ENCODE data around the gene CPAMD8. TPM values are rescaled to one million over a fixed set of nuclear protein-coding genes. Genes with fewer than 3 reads are reported as not detected.

The CPAMD8 gene
- total and polyA plus RNA-seq, 9 of the 15 experiments (the other 6 are each of a cell fraction or from before 2014, with no cell fraction given), result 0.20 to 2.1 (median 1.3) TPM

DNA sequence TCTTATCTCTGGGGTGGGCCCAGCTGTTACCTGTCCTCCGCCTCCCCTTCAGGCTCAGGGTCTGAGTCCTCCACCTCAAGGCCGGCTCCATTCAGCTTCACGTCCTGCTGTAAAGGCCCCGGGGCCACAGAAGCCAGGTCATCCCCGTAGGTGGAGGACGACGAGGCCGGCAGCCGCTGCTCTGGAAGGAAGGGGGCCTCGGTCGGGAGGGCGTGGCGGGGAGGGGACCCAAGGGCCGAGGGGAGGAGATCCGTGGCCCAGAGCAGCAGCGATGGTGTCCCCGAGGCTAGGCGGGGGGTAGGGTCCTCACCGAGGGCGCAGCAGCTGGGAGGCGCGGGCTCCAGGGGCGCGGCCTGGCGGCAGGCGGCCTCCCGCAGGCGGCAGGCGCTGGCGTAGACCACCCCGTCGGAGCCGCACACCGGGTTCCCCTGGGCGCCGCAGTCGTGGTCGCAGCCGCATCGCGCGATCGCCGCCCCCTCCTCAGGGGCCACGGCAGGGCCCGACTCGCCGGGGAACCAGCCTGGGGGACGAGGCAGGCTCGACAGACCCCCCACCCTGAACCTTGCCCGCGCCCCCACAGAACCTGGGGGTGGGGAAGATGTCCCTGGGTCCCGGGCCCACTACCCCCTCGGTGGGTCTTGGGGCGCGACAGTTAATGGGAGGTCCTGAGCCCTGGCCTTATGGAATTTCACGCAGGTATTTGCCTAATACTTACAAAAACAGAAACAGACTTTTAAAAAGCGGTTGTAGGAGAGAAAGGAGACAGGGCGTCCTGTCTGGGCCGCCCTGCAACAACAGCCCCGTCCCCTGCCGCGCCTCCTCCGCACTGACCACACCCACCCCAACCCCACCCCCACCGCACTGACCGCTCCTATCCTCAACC lies 130.2 kb downstream of the CPAMD8 start (continued):
- TF ChIP-seq, protein P1, sequence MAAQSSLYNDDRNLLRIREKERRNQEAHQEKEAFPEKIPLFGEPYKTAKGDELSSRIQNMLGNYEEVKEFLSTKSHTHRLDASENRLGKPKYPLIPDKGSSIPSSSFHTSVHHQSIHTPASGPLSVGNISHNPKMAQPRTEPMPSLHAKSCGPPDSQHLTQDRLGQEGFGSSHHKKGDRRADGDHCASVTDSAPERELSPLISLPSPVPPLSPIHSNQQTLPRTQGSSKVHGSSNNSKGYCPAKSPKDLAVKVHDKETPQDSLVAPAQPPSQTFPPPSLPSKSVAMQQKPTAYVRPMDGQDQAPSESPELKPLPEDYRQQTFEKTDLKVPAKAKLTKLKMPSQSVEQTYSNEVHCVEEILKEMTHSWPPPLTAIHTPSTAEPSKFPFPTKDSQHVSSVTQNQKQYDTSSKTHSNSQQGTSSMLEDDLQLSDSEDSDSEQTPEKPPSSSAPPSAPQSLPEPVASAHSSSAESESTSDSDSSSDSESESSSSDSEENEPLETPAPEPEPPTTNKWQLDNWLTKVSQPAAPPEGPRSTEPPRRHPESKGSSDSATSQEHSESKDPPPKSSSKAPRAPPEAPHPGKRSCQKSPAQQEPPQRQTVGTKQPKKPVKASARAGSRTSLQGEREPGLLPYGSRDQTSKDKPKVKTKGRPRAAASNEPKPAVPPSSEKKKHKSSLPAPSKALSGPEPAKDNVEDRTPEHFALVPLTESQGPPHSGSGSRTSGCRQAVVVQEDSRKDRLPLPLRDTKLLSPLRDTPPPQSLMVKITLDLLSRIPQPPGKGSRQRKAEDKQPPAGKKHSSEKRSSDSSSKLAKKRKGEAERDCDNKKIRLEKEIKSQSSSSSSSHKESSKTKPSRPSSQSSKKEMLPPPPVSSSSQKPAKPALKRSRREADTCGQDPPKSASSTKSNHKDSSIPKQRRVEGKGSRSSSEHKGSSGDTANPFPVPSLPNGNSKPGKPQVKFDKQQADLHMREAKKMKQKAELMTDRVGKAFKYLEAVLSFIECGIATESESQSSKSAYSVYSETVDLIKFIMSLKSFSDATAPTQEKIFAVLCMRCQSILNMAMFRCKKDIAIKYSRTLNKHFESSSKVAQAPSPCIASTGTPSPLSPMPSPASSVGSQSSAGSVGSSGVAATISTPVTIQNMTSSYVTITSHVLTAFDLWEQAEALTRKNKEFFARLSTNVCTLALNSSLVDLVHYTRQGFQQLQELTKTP (IDR thresholded peaks at IDR 0.05; ENCODE audit: low read depth in 1 of 2, partially characterized antibody in 2 of 2), result no peak
- no peak for TF ChIP-seq SMARCC2 (IDR thresholded peaks at IDR 0.05; ENCODE audit: low read depth)
- TF ChIP-seq ADNP (tag; IDR thresholded peaks at IDR 0.05), result no peak
- TF ChIP-seq MTA1 (IDR thresholded peaks at IDR 0.05; ENCODE audit: borderline replicate concordance), result no peak
- TF ChIP-seq ZNF140 (CRISPR knock-in tag; IDR thresholded peaks at IDR 0.05), result no peak
- TF ChIP-seq CCAR2 (IDR thresholded peaks at IDR 0.05; ENCODE audit: low read depth, low read length), result no peak
- TF ChIP-seq, protein P2, sequence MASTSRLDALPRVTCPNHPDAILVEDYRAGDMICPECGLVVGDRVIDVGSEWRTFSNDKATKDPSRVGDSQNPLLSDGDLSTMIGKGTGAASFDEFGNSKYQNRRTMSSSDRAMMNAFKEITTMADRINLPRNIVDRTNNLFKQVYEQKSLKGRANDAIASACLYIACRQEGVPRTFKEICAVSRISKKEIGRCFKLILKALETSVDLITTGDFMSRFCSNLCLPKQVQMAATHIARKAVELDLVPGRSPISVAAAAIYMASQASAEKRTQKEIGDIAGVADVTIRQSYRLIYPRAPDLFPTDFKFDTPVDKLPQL (IDR thresholded peaks at IDR 0.05; ENCODE audit: extremely low read depth, insufficient read length), result no peak
- TF ChIP-seq, protein P3, sequence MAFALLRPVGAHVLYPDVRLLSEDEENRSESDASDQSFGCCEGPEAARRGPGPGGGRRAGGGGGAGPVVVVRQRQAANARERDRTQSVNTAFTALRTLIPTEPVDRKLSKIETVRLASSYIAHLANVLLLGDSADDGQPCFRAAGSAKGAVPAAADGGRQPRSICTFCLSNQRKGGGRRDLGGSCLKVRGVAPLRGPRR (CRISPR knock-in tag; IDR thresholded peaks at IDR 0.05), result no peak
- TF ChIP-seq EP300 (IDR thresholded peaks at IDR 0.05; ENCODE audit: low read length), result no peak
- no peak for TF ChIP-seq HDAC1 (IDR thresholded peaks at IDR 0.05)
- TF ChIP-seq RBM17 (IDR thresholded peaks at IDR 0.05; ENCODE audit: borderline replicate concordance, low read depth, low read length), result no peak
- TF ChIP-seq, protein P4, sequence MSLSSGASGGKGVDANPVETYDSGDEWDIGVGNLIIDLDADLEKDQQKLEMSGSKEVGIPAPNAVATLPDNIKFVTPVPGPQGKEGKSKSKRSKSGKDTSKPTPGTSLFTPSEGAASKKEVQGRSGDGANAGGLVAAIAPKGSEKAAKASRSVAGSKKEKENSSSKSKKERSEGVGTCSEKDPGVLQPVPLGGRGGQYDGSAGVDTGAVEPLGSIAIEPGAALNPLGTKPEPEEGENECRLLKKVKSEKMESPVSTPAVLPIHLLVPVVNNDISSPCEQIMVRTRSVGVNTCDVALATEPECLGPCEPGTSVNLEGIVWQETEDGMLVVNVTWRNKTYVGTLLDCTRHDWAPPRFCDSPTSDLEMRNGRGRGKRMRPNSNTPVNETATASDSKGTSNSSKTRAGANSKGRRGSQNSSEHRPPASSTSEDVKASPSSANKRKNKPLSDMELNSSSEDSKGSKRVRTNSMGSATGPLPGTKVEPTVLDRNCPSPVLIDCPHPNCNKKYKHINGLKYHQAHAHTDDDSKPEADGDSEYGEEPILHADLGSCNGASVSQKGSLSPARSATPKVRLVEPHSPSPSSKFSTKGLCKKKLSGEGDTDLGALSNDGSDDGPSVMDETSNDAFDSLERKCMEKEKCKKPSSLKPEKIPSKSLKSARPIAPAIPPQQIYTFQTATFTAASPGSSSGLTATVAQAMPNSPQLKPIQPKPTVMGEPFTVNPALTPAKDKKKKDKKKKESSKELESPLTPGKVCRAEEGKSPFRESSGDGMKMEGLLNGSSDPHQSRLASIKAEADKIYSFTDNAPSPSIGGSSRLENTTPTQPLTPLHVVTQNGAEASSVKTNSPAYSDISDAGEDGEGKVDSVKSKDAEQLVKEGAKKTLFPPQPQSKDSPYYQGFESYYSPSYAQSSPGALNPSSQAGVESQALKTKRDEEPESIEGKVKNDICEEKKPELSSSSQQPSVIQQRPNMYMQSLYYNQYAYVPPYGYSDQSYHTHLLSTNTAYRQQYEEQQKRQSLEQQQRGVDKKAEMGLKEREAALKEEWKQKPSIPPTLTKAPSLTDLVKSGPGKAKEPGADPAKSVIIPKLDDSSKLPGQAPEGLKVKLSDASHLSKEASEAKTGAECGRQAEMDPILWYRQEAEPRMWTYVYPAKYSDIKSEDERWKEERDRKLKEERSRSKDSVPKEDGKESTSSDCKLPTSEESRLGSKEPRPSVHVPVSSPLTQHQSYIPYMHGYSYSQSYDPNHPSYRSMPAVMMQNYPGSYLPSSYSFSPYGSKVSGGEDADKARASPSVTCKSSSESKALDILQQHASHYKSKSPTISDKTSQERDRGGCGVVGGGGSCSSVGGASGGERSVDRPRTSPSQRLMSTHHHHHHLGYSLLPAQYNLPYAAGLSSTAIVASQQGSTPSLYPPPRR (CRISPR knock-in tag; IDR thresholded peaks at IDR 0.05; ENCODE audit: borderline replicate concordance), result no peak
- no peak for TF ChIP-seq NCOA4 (IDR thresholded peaks at IDR 0.05; ENCODE audit: partially characterized antibody)
- TF ChIP-seq, protein P5, sequence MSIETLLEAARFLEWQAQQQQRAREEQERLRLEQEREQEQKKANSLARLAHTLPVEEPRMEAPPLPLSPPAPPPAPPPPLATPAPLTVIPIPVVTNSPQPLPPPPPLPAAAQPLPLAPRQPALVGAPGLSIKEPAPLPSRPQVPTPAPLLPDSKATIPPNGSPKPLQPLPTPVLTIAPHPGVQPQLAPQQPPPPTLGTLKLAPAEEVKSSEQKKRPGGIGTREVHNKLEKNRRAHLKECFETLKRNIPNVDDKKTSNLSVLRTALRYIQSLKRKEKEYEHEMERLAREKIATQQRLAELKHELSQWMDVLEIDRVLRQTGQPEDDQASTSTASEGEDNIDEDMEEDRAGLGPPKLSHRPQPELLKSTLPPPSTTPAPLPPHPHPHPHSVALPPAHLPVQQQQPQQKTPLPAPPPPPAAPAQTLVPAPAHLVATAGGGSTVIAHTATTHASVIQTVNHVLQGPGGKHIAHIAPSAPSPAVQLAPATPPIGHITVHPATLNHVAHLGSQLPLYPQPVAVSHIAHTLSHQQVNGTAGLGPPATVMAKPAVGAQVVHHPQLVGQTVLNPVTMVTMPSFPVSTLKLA (conservative IDR thresholded peaks at IDR 0.05), result 0 out of 4 replicates have a peak, but pooled peaks of 1 of the 2 experiments have one; percentile 4
